Middle frontal gyrus (tissue), 1 donor: Measurements from ENCODE around the gene NPIPB2.
"Not testable (repeated sequence)": the region's sequence is repeated elsewhere in the genome, so short reads cannot be mapped to it uniquely, and the experiment has no call there.

Experiments used
- DNase-seq: peaks from one replicate; pipeline ENCODE4 v3.0.0-alpha.2; 2015; ENCODE audit warnings: low spot score; ENCODE audit errors: extremely low spot score

The NPIPB2 gene

DNA sequence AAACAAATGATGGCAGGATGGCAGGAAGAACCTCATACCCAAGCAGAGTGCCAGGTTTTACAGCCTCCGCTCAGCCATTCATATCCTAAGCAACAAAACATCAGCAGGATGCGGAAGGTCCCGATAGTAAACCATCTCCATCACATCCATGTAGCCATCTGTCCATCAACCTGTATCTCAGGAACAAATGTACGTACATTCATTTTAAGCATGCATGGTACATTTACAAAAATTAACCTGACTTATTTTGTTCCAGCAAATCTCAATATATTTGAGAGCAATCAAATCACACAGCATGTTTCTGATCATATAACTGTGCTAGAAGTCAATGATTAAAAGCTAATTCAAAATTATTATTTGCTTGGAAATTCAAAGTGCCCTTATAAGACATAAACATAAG, at the start of gene NPIPB2:
Gene NPIPB2 (minus strand): TSS at position 101 of the 400 bp plus-strand sequence. CDS start 0 bp downstream, at position 101.
- DNase-seq: not testable (repeated sequence)

DNA sequence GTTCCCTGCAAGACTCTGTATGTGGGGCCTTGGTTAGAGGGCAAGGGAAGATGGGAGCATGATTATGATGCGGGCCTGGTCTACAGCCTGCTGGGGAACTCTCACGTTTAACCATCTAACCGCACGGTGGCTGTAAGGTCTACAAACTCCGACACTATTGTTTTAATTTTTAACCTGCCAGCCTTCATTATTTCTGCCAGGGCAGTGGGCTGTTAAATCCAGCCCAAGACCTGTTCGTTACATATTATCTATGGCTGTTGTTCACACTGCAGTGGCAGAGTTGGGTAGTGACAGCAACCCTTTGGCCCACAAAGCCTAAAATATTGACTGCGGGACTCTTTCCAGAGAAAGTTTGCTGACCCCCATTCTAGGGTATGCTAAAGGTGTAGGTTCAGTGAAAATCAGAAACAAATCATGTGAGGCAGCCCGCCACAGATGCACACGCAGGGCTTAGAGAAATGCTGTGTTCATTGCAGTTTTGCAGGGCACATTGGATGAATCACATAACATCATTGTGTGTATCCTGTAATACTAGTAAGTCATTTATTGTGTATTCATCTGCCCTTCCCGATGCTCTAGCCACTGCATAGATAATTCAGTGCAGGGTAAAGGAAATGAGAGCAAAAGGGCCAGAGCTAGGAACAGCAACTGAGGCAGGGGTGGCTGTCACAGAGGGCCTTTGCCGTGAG, 49.0 kb upstream of the NPIPB2 start:
- no peak for DNase-seq

DNA sequence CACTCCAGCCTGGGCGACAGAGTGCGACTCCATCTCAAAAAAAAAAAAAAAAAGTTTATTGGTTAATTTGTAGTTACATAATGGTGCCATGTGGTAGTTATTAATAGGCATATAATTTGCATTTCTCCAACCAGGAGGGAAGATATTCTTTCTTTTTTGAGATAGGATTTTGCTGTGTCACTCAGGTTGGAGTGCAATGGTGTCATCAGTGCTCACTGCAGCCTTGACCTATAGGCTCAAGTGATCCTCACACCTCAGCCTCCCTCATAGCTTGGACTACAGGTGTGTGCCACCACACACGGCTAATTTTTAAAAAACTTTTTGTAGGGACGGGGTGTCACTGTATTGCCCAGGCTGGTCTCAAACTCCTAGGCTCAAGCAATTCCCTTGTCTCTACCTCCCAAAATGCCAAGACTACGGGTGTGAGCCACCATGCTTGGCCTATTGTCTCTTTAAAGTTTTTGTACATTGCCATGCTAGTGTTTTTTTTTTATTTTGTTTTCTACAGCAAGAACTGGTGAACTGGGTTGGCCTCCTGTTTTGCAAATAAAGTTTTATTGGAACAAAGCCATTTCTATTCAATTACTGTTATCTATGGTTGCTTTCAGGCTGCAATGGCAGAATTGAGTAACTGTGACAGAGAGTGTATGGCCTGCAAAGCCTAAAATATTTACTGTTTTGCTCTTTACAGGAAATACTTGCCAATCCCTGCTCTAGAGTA, 46.6 kb upstream of the NPIPB2 start:
- no peak for DNase-seq

DNA sequence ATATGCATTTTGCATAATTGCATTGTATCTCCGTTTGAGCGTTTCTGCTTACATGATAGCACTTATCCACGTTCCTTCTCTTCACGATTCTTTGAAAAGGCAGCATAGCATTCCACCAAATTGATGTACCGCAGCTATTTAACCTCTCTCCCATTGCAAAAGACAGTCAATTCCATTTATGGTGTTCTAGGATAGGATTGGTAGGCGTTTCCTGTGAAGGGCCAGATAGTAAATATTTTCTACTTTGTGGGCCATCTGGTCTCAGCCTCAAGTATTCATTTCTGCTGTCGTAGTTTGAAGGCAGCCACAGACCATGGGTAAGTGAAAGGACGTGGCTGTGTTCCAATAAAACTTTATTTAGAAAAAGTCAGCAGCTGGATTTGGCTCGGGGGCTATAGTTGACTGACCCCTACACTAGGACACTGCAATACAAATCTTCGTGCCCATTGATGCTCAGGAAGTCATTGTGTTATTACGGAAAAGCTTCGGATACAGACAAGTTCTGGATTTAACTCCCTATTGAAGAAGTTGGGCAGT, 44.7 kb upstream of the NPIPB2 start:
- no peak for DNase-seq

- DNase-seq: no peak
Measured at GRCh38 chr16:11985250-11985649, 43.4 kb upstream of the NPIPB2 start.

DNA sequence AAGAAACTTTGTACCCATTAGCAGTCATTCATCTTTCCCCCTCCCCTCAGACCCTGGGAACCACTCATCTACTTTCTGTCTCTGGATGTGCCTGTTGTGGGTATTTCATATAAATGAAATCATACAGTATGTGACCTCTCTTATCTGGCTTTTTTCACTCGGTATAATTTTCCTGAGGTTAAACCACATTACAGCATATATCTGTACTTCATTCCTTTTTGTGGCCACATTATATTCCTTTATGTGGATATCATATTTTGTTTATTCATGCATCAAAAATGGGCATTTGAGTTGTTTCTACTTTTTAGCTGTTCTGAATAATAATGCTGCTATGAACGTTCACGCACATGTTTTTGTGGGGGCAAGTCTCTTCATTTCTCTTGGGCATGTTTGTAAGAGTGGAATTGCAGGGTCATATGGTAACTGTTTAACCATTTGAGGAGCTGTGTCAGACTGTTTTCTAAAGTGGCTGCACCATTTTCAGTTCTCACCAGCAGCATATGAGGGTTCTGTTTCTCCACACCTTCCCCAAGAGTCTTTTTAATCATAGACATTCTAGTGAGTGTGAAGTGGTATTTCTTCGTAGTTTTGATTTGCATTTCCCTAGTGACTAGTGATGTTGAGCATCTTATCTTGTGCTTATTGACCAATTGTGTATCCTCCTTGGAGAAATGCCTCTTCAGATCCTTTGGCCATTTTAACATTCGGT, 38.4 kb upstream of the NPIPB2 start:
- no peak for DNase-seq

- no peak for DNase-seq
Measured at GRCh38 chr16:11979013-11979672, 37.3 kb upstream of the NPIPB2 start.

DNA sequence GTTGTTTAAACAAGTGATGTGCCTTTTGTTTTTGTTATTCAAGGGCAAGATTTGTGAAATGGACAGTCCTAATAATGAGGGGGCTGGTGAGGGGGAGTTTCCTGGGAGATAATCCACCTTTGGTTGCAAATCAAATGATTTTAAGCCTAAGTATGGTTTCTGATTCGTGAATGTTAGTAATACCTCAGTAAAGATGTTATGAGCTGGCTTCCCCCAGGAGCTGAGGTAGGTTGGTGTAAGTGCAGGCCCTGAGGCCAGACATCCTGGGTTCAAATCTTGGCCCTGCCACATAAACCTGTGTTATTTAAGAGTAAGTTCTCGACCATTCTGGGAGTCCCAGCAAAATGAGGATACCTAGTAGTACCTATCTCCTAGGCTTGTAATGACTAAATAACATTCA, 36.2 kb upstream of the NPIPB2 start:
- DNase-seq: no peak

DNA sequence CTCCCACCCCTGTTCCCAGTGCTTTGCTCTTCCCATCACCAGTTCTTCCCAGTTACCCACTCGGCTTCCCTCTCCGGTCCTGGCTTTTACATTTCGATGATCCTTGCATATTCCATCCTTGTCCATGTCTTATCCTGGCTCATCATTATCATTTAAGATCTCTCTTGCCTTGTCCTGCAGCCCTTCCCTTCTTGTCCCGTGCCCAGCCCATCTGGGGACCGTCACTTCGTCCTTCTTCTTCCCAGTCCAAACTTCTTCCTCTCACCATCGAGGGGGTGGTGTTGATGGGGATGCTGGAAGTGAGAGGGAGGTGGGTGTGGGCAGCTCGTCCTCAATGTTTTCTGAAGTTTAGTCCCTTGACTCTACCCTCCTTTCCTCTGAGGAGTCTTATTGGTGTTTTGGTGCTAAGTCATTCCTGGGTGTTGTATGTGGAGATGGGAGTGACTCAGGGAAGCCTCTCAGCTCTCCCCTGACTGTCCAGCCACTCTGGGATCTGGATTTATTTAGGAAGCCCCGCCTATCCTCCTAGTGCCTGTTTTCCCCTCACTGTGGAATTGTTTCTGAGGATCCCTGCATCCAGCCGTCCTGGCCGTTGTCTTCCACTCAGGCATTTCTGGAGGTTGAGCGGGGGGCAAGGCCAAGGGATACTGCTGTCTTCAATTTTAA, 35.7 kb upstream of the NPIPB2 start:
- DNase-seq: no peak

DNA sequence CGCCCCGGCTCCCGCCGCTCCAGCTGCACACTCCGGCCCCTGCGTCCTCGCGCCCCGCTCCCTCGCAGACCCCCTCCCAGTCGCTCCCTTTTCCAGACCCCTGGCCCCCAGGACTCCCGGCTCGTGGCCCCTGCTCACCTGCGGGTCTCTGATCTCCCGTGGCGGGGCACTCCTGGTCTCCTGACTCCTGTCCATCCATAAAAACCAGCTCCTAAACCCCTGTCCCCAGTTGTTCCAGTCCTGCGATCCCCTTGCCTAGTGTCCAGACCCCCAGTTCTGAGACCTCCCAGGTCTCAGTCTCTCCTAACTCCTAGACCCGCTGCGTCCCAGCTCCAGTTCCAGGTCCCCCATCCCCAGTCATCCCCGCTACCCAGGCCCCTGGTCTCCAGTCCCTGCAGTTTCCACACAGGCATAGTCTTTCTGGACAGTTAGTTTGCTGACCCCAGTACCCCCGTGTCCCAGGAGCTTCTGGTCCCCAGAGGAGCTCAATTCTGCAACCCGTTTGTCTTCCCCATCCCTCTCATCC, 35.1 kb upstream of the NPIPB2 start:
- no peak for DNase-seq

GRCh38 chr16:11973070-11973469, 31.2 kb upstream of the NPIPB2 start:
- DNase-seq: no peak

DNA sequence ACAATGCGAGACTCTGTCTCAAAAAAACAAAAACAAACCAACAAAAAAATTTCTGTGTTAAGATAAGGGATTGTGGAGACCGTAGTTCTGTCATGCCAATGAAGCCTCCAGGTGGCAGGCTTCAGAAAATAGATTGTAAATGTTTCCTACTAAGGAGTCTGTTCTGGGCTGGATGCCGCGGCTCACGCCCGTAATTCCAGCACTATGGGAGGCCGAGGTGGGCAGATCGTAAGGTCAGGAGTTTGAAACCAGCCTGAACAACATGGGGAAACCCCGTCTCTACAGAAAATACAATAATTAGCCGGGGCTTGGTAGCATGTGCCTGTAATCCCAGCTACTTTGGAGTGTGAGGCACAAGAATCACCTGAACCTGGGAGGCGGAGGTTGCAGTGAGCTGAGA, 30.3 kb upstream of the NPIPB2 start:
- DNase-seq: no peak

DNA sequence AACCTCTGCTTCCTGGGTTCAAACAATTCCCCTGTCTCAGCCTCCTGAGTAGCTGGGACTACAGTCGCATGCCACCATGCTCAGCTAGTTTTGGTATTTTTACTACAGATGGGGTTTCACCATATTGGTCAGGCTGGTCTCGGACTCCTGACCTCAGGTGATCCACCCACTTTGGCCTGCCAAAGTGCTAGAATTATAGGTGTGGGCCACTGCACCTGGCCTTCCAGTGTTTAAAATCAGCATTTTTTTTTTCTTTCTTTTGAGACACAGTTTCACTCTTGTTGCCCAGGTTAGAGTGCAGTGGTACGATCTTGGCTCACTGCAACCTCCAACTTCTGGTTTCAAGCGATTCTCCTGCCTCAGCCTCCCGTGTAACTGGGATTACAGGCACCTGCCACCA, 28.4 kb upstream of the NPIPB2 start:
- DNase-seq: not testable (repeated sequence)

GRCh38 chr16:11968577-11968976, 26.7 kb upstream of the NPIPB2 start:
- DNase-seq: no peak

DNA sequence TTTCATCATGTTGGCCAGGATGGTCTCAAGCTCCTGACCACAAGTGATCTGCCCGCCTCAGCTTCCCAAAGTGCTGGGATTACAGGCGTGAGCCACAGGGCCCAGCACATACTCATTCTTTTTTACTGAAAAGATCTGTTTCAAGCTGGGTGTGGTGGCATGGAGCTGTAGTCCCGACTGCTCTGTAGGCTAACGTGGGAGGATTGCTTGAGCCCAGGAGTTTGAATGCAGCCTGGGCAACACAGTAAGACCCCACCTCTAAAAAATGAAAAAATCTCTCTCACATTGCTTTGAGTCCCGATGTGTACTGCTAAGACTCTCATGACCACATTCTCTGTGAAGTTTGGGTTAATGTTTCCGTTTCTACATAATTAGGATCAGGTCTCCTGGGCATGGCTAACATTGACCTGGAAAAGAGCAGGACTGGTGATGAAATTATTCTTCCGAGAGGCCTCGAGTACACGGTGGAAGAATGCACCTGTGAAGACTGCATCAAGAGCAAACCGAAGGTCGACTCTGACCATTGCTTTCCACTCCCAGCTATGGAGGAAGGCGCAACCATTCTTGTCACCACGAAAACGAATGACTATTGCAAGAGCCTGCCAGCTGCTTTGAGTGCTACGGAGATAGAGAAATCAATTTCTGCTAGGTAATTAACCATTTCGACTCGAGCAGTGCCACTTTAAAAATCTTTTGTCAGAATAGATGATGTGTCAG, 25.5 kb upstream of the NPIPB2 start:
- DNase-seq: no peak

DNA sequence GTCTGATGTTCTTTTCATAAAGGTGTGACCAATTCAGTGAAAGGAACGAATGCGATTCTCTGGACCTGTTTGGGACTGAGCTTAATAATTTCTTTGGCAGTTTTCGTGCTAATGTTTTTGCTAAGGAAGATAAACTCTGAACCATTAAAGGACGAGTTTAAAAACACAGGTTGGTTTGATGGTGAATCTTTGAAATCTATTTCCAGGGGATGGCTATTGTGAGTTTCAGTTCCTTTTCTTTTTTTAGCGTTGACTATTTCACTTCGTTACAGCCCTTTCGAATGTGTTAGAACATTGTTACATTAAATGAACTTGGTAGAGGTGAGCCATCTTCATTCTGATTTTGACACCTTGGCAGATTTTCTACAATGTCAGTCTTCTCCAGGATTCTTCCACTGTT, 24.3 kb upstream of the NPIPB2 start:
- DNase-seq: no peak

GRCh38 chr16:11964761-11965551, 23.1 kb upstream of the NPIPB2 start, which contains the start of gene TNFRSF17:
TSS of gene TNFRSF17 (plus strand) at chr16:11965210. CDS start at chr16:11965325, 115 bp downstream.
- no peak for DNase-seq

GRCh38 chr16:11963706-11964105, 21.9 kb upstream of the NPIPB2 start:
- DNase-seq: no peak

DNA sequence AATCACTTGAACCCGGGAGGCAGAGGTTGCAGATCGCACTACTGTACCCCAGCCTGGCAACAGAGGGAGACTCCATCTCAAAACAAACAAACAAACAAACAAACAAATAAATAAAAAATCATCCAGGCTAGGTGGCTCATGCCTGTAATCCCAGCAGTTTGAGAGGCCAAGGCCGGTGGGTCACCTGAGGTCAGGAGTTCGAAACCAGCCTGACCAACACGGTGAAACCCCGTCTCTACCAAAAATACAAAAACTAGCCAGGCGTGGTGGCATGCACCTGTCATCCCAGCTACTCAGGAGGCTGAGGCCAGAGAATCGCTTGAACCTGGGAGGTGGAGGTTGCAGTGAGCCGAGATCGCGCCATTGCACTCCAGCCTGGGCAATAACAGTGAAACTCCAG, 21.1 kb upstream of the NPIPB2 start:
- DNase-seq: not testable (repeated sequence)
